Adrenal gland (tissue), 5 donors: ENCODE data around the gene HAPSTR1.

ENCODE experiments used
- CTCF ChIP-seq, 6 experiments: fragments of 450-650 bp in 4 of 6; fragments of 200-600 bp in 2 of 6; sonication (generic) in 1 of 6; IDR thresholded peaks; 1 replicate in 5 of 6; 2 replicates in 1 of 6; pipeline versions ENCODE4 v1.5.1 to v1.8.0; 2016 to 2021; ENCODE audit warnings: antibody characterized with exemption in 6 of 6, mild to moderate bottlenecking in 2 of 6, moderate library complexity in 1 of 6
- POLR2A ChIP-seq, 2 donors: fragments of 450-650 bp; IDR thresholded peaks; one replicate each; pipeline ENCODE4 v1.6.1; 2017; ENCODE audit warnings: antibody characterized with exemption in 2 of 2, mild to moderate bottlenecking in 2 of 2, moderate library complexity in 1 of 2
- donor health status: DM: no; HTN: no; CAD: no.

- no peak for TF ChIP-seq POLR2A (IDR thresholded peaks at IDR 0.05)
- TF ChIP-seq CTCF (IDR thresholded peaks at IDR 0.05), result no peak
Observed at GRCh38 chr16:9088848-9089247, 2.6 kb upstream of the HAPSTR1 start.
